Astrocyte (in vitro differentiated cells and primary cell): Measurements from ENCODE around the gene CAPN11. TPM values are rescaled to one million over a fixed set of nuclear protein-coding genes. Genes with fewer than 3 reads are reported as not detected.

Experiments
- DNase-seq: peaks from one replicate; pipeline ENCODE4 v3.0.0-alpha.2; 2010; ENCODE audit warnings: low read depth
- FAIRE-seq: peaks from 2 replicates; lab custom pipeline; 2011; peaks lifted over from hg19 to GRCh38; lab: Jason Lieb, UNC
- H2AFZ ChIP-seq: 2 replicates; pipeline ENCODE4 v1.6.0; 2012; ENCODE audit warnings: low read depth, low read length, inconsistent platforms
- H3K27ac ChIP-seq: 2 replicates; pipeline ENCODE4 v1.5.1; 2011; ENCODE audit warnings: low read depth, low read length, inconsistent platforms
- H3K27me3 ChIP-seq: 2 replicates; pipeline ENCODE4 v1.6.0; 2011; ENCODE audit warnings: low read length, inconsistent platforms; ENCODE audit not compliant: insufficient read depth
- H3K36me3 ChIP-seq: 2 replicates; pipeline ENCODE4 v1.5.1; 2011; ENCODE audit warnings: low read length, inconsistent platforms; ENCODE audit not compliant: insufficient read depth
- H3K4me1 ChIP-seq: 2 replicates; pipeline ENCODE4 v1.5.1; 2011; ENCODE audit warnings: low read length, inconsistent platforms; ENCODE audit not compliant: insufficient read depth
- H3K4me2 ChIP-seq: 2 replicates; pipeline ENCODE4 v1.6.0; 2012; ENCODE audit warnings: low read length, inconsistent platforms
- H3K4me3 ChIP-seq: 2 replicates; pipeline ENCODE4 v1.5.1; 2011; ENCODE audit warnings: low read depth, mild to moderate bottlenecking, low read length, inconsistent platforms; ENCODE audit not compliant: insufficient read depth
- H3K79me2 ChIP-seq: 2 replicates; pipeline ENCODE4 v1.6.0; 2012; ENCODE audit warnings: mild to moderate bottlenecking, low read length, inconsistent platforms; ENCODE audit not compliant: insufficient read depth
- H3K9ac ChIP-seq: 2 replicates; pipeline ENCODE4 v1.6.0; 2012; ENCODE audit warnings: mild to moderate bottlenecking, low read length, inconsistent platforms
- H3K9me3 ChIP-seq: 2 replicates; pipeline ENCODE4 v1.5.1; 2012; ENCODE audit warnings: low read depth, mild to moderate bottlenecking, low read length, inconsistent platforms; ENCODE audit not compliant: insufficient read depth
- H4K20me1 ChIP-seq: 2 replicates; pipeline ENCODE4 v1.6.0; 2012; ENCODE audit warnings: low read length, inconsistent platforms; ENCODE audit not compliant: insufficient read depth
- H3K27ac Mint-ChIP-seq: one replicate; pipeline ENCODE4 v1.8.0; 2021; ENCODE audit warnings: mild to moderate bottlenecking, mixed read lengths; ENCODE audit not compliant: unreplicated experiment
- H3K27me3 Mint-ChIP-seq: one replicate; pipeline ENCODE4 v1.8.0; 2021; ENCODE audit warnings: low read depth, mixed read lengths; ENCODE audit not compliant: unreplicated experiment
- H3K36me3 Mint-ChIP-seq: one replicate; pipeline ENCODE4 v1.8.0; 2021; ENCODE audit warnings: low read depth, mixed read lengths; ENCODE audit not compliant: unreplicated experiment
- H3K4me1 Mint-ChIP-seq: one replicate; pipeline ENCODE4 v1.8.0; 2021; ENCODE audit warnings: low read depth, mixed read lengths; ENCODE audit not compliant: unreplicated experiment
- H3K4me3 Mint-ChIP-seq: one replicate; pipeline ENCODE4 v1.8.0; 2021; ENCODE audit warnings: mild to moderate bottlenecking, moderate library complexity, mixed read lengths; ENCODE audit not compliant: unreplicated experiment
- H3K9me3 Mint-ChIP-seq: one replicate; pipeline ENCODE4 v1.8.0; 2021; ENCODE audit warnings: mild to moderate bottlenecking, mixed read lengths; ENCODE audit not compliant: unreplicated experiment
- CTCF ChIP-seq: IDR thresholded peaks from 2 replicates; pipeline ENCODE4 v1.5.1; 2011; ENCODE audit warnings: low read depth, mild to moderate bottlenecking, inconsistent platforms, low read length, moderate library complexity; ENCODE audit not compliant: insufficient read depth
- EZH2 ChIP-seq: IDR thresholded peaks from 2 replicates; pipeline ENCODE4 v1.6.1; 2012; ENCODE audit warnings: mild to moderate bottlenecking, low read length, inconsistent platforms; ENCODE audit not compliant: insufficient read depth
- total RNA-seq: library from RNA; stranded (reverse); gene quantifications from 2 replicates; pipeline ENCODE4 v1.2.1, GENCODE V29; 2021

The CAPN11 gene
- total RNA-seq, 1 donor from 2014 or later, result not detected

- Histone ChIP-seq H2AFZ (peak overlapping the region; percentile 71), H3K4me3 (peak overlapping the region; percentile 57), H3K27ac (no peak overlapping the region), H3K9ac (peak overlapping the region; percentile 43), H3K4me1 (peaks cover 35% of the 10 kb centered on the region), H3K9me3 (no peaks in the 10 kb centered on the region), H3K36me3 (no peaks in the 10 kb centered on the region), H3K79me2 (no peaks in the 10 kb centered on the region), H3K27me3 (no peaks in the 10 kb centered on the region), H4K20me1 (peaks cover 16% of the 10 kb centered on the region), H3K4me2 (peak overlapping the region; percentile 82)
- Mint-ChIP-seq H3K27ac (no peak overlapping the region), H3K9me3 (no peaks in the 10 kb centered on the region), H3K4me3 (peak overlapping the region; percentile 79), H3K4me1 (peaks cover 20% of the 10 kb centered on the region), H3K27me3 (peaks cover 4% of the 10 kb centered on the region), H3K36me3 (no peaks in the 10 kb centered on the region)
- TF ChIP-seq EZH2, result no peak
- no peak for TF ChIP-seq CTCF
- DNase-seq, result no peak
- no peak for FAIRE-seq
Measured at GRCh38 chr6:44222486-44223318, 64.1 kb downstream of the CAPN11 start.

- H3K36me3 ChIP-seq, result no peaks in the 10 kb centered on the region
- H3K79me2 ChIP-seq, result no peaks in the 10 kb centered on the region
- Mint-ChIP-seq H3K9me3 (no peaks in the 10 kb centered on the region), H3K27ac (no peak within 1 kb of the TSS), H3K4me3 (peak within 1 kb of the TSS; percentile 85), H3K27me3 (peaks cover 4% of the 10 kb centered on the region), H3K4me1 (peaks cover 13% of the 10 kb centered on the region), H3K36me3 (no peaks in the 10 kb centered on the region)
- H3K9me3 ChIP-seq, result no peaks in the 10 kb centered on the region
- no peaks in the 10 kb centered on the region for H3K27me3 ChIP-seq
- DNase-seq (no peak), FAIRE-seq (no peak)
- peak within 1 kb of the TSS; percentile 79 for H2AFZ ChIP-seq
- H3K27ac ChIP-seq, result no peak within 1 kb of the TSS
- H4K20me1 ChIP-seq, result peaks cover 16% of the 10 kb centered on the region
- peak within 1 kb of the TSS; percentile 82 for H3K4me2 ChIP-seq
- H3K4me3 ChIP-seq, result peak within 1 kb of the TSS; percentile 57
- peaks cover 30% of the 10 kb centered on the region for H3K4me1 ChIP-seq
- TF ChIP-seq EZH2 (no peak), CTCF (no peak)
- peak within 1 kb of the TSS; percentile 43 for H3K9ac ChIP-seq
Measured at GRCh38 chr6:44223319-44224028, 64.9 kb downstream of the CAPN11 start, which contains the start of gene SLC29A1. Gene SLC29A1 (plus strand): TSS chr6:44223595. CDS start chr6:44227314, 3,719 bp downstream.
